HEK293 (cell line): ENCODE results near the gene FBXO21.

ENCODE experiments used
- CTCF ChIA-PET: fragments of 350-600 bp; formaldehyde crosslinking; extraction: SDS; loops from one replicate; lab custom pipeline; 2021; ENCODE audit warnings: antibody characterized with exemption; lab: Yijun Ruan, JAX
- POLR2A ChIA-PET: fragments of 300-600 bp; formaldehyde crosslinking; extraction: SDS; loops from one replicate; lab custom pipeline; 2020; ENCODE audit warnings: antibody characterized with exemption, inconsistent platforms; lab: Yijun Ruan, JAX
- H3K27ac ChIP-seq: fragments of 200-500 bp; sonication (Bioruptor generic); 2 replicates; pipeline ENCODE4 v1.5.1; 2014; ENCODE audit warnings: low read depth, low read length, control low read depth, inconsistent platforms; ENCODE audit errors: extremely low read depth
- H3K36me3 ChIP-seq, 2 experiments: fragments of 200-500 bp in 1 of 2; sonication (Bioruptor generic) in 1 of 2; 1 replicate in 1 of 2; 2 replicates in 1 of 2; pipeline ENCODE4 v1.5.1; 2014 to 2017; ENCODE audit warnings: inconsistent platforms in 2 of 2, low read length in 2 of 2; ENCODE audit not compliant: control insufficient read depth in 2 of 2, insufficient read depth in 1 of 2
- H3K4me1 ChIP-seq: fragments of 200-500 bp; sonication (Bioruptor generic); 2 replicates; pipeline ENCODE4 v1.5.1; 2014; ENCODE audit warnings: mild to moderate bottlenecking, low read length, inconsistent platforms; ENCODE audit not compliant: control insufficient read depth, insufficient read depth
- H3K4me3 ChIP-seq: 2 replicates; pipeline ENCODE4 v1.5.1; 2011; ENCODE audit warnings: low read depth, mild to moderate bottlenecking, control low read depth, low read length, moderate library complexity
- H3K9me3 ChIP-seq: fragments of 200-500 bp; sonication (Bioruptor generic); 2 replicates; pipeline ENCODE4 v1.5.1; 2014; ENCODE audit warnings: low read depth, low read length, inconsistent platforms; ENCODE audit not compliant: control insufficient read depth, insufficient read depth
- HIC1 ChIP-seq: fragments of 450-650 bp; formaldehyde crosslinking; IDR thresholded peaks from 2 replicates; pipeline ENCODE4 v1.5.1; 2016; ENCODE audit warnings: missing biosample characterization, missing genetic modification characterization
- HOXA7 ChIP-seq: sonication (generic); formaldehyde crosslinking; IDR thresholded peaks from 2 replicates; pipeline ENCODE4 v1.8.1; 2022; ENCODE audit warnings: missing genetic modification reagents, borderline replicate concordance
- PRDM2 ChIP-seq: fragments of 450-650 bp; formaldehyde crosslinking; IDR thresholded peaks from 2 replicates; pipeline ENCODE4 v1.5.1; 2016; ENCODE audit warnings: missing biosample characterization, missing genetic modification characterization, borderline replicate concordance
- ZFP37 ChIP-seq: fragments of 450-650 bp; formaldehyde crosslinking; IDR thresholded peaks from 2 replicates; pipeline ENCODE4 v1.5.1; 2016; ENCODE audit warnings: missing biosample characterization, missing genetic modification characterization
- ZNF174 ChIP-seq: fragments of 450-650 bp; formaldehyde crosslinking; IDR thresholded peaks from 2 replicates; pipeline ENCODE4 v1.5.0; 2017; ENCODE audit warnings: missing biosample characterization, mild to moderate bottlenecking, missing genetic modification characterization
- ZNF473 ChIP-seq: fragments of 450-650 bp; formaldehyde crosslinking; IDR thresholded peaks from 2 replicates; pipeline ENCODE4 v1.5.1; 2017; ENCODE audit warnings: missing biosample characterization, missing genetic modification characterization
- ZNF530 ChIP-seq: fragments of 450-650 bp; formaldehyde crosslinking; IDR thresholded peaks from 2 replicates; pipeline ENCODE4 v1.5.1; 2016; ENCODE audit warnings: low read depth, missing biosample characterization, missing genetic modification characterization
- ZNF548 ChIP-seq: fragments of 450-650 bp; formaldehyde crosslinking; IDR thresholded peaks from 2 replicates; pipeline ENCODE4 v1.5.1; 2016; ENCODE audit warnings: missing biosample characterization, missing genetic modification characterization
- ZNF585B ChIP-seq: fragments of 450-650 bp; formaldehyde crosslinking; IDR thresholded peaks from 2 replicates; pipeline ENCODE4 v1.5.1; 2016; ENCODE audit warnings: missing biosample characterization, missing genetic modification characterization
- ZNF747 ChIP-seq: fragments of 450-650 bp; formaldehyde crosslinking; IDR thresholded peaks from 2 replicates; pipeline ENCODE4 v1.5.1; 2016; ENCODE audit warnings: missing biosample characterization, missing genetic modification characterization
- ZNF776 ChIP-seq: fragments of 450-650 bp; formaldehyde crosslinking; IDR thresholded peaks from 2 replicates; pipeline ENCODE4 v1.5.0; 2017; ENCODE audit warnings: missing biosample characterization, missing genetic modification characterization, borderline replicate concordance
- ZSCAN23 ChIP-seq: fragments of 450-650 bp; formaldehyde crosslinking; IDR thresholded peaks from 2 replicates; pipeline ENCODE4 v1.5.1; 2016; ENCODE audit warnings: missing biosample characterization, missing genetic modification characterization
- TF ChIP-seq, protein P1 (sequence below): fragments of 450-650 bp; IDR thresholded peaks from 2 replicates; pipeline ENCODE4 v1.5.1; 2018; ENCODE audit warnings: missing biosample characterization, mild to moderate bottlenecking, missing genetic modification characterization

The FBXO21 gene

GRCh38 chr12:117141097-117141898, 49.0 kb downstream of the FBXO21 start (continued):
- TF ChIP-seq HIC1 (tag by site-specific recombination), result no peak
- no peak for TF ChIP-seq ZNF530 (tag by site-specific recombination)
- TF ChIP-seq, protein P1, sequence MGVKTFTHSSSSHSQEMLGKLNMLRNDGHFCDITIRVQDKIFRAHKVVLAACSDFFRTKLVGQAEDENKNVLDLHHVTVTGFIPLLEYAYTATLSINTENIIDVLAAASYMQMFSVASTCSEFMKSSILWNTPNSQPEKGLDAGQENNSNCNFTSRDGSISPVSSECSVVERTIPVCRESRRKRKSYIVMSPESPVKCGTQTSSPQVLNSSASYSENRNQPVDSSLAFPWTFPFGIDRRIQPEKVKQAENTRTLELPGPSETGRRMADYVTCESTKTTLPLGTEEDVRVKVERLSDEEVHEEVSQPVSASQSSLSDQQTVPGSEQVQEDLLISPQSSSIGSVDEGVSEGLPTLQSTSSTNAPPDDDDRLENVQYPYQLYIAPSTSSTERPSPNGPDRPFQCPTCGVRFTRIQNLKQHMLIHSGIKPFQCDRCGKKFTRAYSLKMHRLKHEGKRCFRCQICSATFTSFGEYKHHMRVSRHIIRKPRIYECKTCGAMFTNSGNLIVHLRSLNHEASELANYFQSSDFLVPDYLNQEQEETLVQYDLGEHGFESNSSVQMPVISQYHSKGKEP (tag by site-specific recombination), result no peak
- no peak for TF ChIP-seq ZSCAN23
- TF ChIP-seq ZNF548 (tag by site-specific recombination), result no peak
- TF ChIP-seq ZNF747 (tag by site-specific recombination), result no peak
- TF ChIP-seq HOXA7 (CRISPR knock-in tag), result no peak
- TF ChIP-seq, all 188 proteins: peak for 0

DNA sequence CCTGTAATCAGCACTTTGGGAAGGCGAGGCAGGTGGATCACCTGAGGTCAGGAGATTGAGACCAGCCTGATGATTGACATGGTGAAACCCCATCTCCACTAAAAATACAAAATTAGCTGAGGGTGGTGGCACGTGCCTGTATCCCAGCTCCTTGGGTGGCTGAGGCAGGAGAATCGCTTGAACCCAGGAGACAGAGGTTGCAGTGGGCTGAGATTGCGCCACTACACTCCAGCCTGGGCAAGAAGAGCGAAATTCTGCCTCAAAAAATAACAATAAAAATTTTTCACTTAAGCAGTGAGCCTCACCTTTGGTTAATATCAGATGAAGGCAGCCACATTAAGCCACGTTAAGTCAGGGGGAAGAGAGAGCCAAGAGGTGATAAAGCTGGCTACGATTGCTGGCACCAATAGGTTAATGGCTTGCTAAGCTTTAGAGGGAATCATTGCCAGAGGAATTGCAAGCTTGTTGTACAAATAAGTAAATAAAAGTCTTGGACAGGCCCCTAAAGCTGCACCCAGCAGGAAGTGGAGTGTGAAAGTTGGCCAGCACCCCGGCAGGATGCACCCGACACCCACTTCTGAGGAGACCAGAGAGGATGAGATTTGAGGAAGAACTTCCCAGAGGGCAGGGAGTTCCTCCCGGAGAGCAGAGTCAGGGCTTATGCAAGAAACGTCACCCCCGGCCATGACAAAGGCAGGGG, 49.7 kb downstream of the FBXO21 start:
- H3K4me1 ChIP-seq, result no peaks in the 10 kb centered on the region
- H3K27ac ChIP-seq, result no peak overlapping the region
- POLR2A ChIA-PET, result interaction anchor here (0.6 kb wide), 1 partner anchor 282 kb away, joined by 3 read pairs; no protein-coding TSS in a partner anchor
- no peak overlapping the region for H3K4me3 ChIP-seq
- TF ChIP-seq ZNF473 (tag by site-specific recombination), result no peak
- no peak for TF ChIP-seq ZNF776 (tag by site-specific recombination)
- no peak for TF ChIP-seq ZNF174 (tag by site-specific recombination)
- TF ChIP-seq PRDM2 (tag by site-specific recombination), result no peak
- TF ChIP-seq ZNF585B (tag by site-specific recombination), result no peak
- no peak for TF ChIP-seq ZFP37 (tag by site-specific recombination)
- TF ChIP-seq ZNF747 (tag by site-specific recombination), result no peak
- TF ChIP-seq, all 188 proteins: peak for 0
- peaks cover 3 to 9% of the 10 kb centered on the region in 2 experiments; a peak in 1 of 3 replicates for H3K36me3 ChIP-seq
- CTCF ChIA-PET, result no interaction called here
- H3K9me3 ChIP-seq, result no peaks in the 10 kb centered on the region
